Fibroblast of skin of left quadriceps (primary cell): ENCODE data around the gene DHX30.
"Not testable (repeated sequence)": the region's sequence is repeated elsewhere in the genome, so short reads cannot be mapped to it uniquely, and the experiment has no call there.

Experiments used
- DNase-seq, 2 experiments: peaks; one replicate each; pipeline ENCODE4 v3.0.0-alpha.2; 2013; ENCODE audit warnings: low read depth in 2 of 2

DHX30 gene

DNA sequence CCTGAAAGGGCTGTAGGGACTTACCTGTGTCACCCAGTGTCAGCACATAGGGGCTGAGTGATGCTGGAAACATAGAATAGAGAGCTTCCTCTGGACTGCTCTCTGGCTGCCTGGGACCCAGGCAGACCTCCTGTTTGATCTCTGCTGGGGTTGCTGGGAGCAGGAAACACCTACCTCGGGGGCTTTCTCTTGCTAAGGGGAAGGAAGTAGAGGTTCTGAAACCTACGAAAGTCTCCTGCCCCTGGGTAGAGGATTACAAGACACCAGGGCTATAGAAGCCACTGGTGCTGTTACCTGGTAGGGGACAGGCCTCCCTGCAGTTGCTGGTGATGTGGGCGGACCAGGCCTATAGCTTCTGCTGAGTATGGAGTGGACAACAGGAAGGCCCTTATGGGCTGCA, 81.7 kb downstream of the DHX30 start:
- DNase-seq = no peak

DNA sequence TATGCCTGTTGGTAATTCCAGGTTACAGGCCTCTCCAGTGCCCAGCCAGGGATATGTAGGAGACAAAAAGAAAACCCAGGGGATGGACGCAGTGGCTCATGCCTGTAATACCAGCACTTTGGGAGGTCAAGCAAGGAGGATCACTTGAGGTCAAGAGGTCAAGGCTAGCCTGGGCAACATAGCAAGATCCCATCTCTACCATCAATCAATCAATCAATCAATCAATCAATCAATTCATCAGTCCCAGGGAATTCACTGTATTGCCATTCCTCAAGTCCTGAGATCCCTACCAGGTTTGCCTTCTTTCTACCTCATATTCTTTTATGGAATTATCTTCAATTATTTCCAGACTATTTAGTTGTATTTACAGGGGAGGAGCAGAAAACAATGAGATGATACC, 82.2 kb downstream of the DHX30 start:
- DNase-seq = no peak

DNA sequence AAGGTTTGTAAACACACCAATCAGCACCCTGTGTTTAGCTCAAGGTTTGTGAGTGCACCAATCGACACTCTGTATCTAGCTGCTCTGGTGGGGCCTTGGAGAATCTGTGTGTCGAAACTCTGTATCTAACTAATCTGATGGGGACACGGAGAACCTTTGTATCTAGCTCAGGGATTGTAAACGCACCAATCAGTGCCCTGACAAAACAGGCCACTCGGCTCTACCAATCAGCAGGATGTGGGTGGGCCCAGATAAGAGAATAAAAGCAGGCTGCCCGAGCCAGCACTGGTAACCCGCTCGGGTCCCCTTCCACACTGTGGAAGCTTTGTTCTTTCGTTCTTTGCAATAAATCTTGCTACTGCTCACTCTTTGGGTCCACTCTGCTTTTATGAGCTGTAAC, 85.1 kb downstream of the DHX30 start:
- DNase-seq = not testable (repeated sequence)

DNA sequence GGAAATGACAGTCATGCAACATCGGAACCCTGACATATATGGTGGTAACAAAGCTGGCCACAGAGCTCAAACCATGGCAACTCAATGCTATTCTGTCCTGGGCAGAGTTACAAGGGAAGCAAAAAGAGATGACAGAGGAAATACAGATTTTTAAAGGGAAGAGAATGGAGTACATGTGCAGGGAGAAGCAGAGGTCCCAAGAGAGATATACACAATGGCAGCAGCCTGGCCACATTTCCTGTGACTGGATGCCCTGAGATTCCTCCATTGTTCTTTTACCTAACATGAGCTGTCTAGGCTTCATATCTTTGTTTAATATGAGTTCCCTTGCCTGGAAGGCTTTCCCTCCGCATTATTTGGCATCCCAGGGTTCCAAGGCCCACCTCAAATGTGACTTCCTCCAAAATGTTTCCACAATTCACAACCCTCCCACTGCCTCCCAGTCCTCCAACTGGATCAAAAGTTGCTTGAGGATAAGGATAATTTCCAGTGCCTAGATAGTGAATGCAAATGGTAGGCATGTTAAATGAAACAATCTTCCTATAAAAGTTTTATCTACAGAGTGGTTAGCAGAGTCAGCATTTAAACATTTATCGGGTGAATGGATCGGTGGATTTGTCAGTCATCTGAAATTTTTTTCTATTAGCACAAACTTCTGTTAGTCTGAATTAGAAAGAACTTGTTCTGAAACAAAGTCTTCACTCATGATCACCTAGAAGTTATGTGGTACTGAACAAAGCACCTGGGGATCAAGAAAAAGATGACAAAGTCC, 86.2 kb downstream of the DHX30 start:
- DNase-seq = no peak

DNA sequence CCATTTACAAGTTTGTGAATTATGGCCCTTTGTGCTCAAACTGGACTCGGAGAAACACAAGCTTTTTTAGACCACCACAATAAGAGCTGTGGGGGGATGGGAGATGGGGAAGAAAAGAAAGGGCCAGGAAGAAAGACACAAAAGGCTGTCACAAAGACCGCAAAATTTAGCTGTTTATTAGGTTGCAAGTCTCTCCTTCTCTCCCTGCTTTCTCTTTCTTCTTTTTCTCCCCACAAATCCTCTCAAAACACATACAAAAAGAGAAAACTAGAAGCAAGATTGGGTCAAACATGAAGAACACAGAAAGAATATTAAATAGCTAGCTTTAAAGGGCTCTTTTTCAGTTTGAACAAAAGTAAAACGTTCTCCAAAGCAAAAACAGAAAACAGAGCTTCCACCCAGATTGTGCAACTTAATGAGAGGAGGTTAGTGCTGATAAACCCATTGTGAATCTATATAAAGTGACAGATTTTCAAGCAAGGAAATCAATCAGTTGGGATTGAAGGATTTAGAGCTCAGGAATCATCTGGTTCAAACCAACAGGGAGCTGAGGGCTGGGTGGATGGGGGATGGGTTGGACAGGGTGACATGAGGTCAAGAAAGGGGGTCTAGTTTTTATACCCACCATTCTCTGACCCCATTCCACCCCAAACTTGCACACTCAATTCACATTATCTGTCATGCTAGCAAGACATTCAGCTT, 87.3 kb downstream of the DHX30 start:
- DNase-seq = no peak

DNA sequence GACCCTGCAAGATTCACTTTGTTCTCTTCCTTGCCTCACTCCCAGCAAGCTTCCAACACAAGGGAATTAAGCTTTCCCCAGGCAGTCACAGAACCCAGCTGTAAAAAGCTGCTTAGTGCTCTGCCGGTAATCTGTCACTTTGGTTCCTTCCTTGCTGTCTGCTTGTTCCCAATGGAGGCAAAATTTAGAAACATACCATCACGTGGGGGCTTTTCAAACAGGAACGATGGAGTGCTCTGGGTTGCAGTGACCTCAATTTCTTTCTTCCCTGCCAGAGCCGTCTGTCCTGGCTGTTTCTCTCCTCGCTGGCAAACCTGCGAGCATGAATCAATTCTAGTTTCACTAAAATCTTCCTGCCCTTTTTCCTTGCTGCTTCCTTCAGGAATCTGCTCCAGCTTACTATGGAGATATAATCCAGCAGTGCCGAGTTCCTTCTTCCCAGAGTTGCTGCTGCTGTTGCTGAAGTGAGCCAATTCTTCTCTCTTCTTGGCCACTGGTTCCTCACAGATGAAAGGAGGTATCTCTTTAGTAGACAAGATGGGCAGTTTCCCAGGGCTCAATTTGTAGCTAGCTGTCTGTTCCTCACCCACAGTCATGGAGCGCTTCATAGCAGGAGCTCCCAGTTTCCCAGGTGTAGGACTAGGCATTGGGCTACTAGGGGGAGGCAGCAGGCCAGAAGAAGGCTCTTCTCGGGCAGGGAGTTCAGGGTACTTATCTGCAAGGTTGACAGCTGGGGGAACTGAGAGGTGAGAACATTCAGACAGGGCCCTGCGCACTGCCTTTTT, 88.1 kb downstream of the DHX30 start:
- no peak for DNase-seq

DNA sequence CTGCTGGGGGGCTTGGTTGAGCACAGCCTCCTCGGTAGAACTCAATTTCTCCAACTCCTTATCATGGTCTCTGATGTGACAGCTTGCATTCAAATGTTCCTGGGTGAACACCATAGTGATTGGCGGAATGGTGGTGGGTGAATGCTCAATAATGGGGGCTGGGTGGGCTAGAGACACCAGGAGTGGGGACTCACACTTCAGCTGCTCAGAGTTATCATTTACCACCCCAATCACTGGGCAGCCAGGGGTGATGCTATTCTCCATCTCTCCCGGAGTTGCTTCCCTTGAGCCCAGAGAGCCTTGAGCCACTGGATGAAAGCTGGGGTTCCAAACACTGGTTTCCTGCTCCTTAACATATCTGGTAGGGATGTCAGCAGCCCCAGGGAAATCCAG, 88.7 kb downstream of the DHX30 start:
- no peak for DNase-seq

DNA sequence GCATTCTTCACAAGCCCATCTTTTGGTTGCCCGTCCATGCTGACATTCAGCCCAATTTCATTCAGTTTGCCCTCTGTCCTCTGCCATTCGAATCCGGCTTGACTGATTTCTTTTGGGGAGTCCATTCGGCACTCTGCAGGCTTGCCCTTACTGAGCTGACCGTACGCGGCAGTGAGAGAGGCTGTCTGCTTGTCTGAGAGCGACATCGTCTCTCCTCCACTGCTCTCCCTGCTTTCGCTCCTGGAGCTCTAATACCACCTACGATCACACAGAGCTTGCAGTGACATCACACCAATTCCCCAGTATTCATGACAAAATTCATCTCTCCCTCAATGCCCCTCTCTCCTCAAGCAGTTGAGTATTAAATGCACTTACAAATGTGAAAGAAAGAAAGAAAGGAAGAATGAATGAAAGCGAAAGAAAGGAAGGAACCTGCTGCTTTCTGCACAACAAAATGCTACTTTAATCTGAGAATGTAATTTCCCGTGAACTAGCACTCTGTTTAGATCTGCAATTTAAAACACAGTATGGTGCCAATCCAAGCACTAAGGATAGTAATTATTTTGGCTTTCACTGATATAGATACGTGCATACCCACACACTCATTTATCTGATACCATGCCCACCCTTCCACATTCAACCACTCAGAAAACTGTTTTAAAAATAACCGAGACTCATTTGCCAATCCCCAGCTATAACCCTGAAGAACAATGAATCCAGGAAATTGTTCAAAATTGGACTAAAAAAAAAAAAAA, 89.5 kb downstream of the DHX30 start:
- DNase-seq = no peak

DNA sequence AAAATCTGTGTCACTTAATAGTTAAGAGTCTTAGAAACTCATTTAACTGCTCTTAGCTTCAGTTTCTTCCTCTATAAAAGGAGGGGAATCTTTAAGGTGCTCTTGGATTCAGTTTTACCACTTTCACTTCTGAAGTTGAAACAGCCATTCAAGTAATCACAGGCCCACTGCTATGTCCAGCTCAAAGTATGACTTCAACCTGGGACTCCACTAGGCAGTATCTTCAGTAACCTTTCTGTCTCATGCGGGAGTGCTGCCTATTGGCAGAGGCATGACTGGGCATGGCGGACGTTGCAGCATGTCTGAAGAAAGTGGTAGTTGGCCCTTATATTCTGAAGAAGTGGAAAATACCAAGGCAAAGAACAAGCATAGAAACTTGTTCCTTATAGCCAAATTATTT, 92.3 kb downstream of the DHX30 start:
- no peak for DNase-seq

DNA sequence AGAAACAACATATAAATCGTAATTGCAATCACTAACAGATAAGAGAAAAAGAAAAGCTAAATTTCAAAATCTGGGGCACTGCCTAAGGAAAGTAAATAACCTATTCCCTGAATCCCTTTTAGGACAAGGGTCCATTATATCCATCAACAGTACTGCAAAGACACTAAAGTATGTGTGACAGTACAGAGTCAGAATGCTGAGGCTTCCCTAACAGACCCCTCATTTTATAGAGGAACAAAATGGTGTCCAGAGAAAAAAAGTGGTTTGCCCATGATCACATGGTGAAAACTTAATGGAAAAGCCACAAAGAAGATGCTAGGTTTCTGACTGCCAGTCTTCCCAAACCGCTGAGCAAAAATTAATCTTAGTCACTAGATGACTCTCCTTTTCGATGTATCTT, 93.8 kb downstream of the DHX30 start:
- DNase-seq = no peak

DNA sequence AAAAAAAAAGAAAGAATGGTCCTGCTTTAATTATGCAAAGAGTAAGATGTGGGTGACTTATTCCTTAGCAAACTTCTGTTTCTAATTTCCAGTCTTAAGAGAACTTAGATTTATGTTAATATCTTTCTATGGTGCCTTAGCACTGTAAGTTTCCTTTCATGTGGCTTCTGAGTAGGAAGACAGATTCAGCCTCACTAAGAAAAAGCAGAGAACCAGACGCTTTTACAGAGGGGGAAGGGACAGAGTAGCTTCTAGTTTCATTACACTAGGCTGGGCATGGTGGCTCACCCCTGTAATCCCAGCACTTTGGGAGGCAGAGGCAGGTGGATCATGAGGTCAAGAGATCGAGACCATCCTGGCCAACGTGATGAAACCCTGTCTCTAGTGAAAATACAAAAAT, 95.0 kb downstream of the DHX30 start:
- DNase-seq = no peak

DNA sequence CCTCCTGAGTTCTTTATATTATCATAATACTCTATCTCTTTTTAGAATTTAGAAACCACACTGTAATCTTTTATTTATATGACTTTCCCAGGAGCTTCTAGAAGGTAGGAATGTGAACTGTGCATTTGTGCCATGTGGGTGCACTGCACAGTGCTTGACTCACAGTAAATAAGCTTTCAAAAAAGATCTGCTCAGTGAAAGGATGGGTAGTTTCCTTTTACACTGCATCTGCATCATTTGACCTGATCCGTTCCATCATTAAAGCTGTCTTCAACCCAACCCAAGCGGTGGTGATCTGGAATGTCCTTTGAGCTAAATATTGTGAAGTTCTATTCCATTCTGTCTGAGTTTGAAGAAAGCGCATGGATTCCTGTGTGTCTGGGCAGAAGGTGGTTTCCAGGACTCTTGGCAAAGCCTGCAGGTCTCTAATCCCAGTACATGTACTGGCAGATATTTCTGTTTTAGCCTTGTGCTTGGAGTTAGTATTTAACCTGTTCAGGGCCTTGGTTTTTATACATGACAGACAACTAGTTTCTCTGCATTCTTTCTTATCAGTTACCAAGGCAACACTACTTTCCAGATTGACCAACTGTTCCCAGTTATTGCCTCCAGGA, 96.7 kb downstream of the DHX30 start:
- DNase-seq = no peak
